Ectodermal cell (in vitro differentiated cells): Measurements from ENCODE around the gene CDC14B. TPM values are rescaled to one million over a fixed set of nuclear protein-coding genes. Genes with fewer than 3 reads are reported as not detected.
A peak's percentile ranks its signal among the peaks of the same experiment; 100 is the strongest.
"Not testable (repeated sequence)": the region's sequence is repeated elsewhere in the genome, so short reads cannot be mapped to it uniquely, and the experiment has no call there.

Experiments
- H3K27ac ChIP-seq: 2 replicates; pipeline ENCODE4 v1.7.0; 2013; ENCODE audit warnings: mild to moderate bottlenecking, low read depth, low read length; ENCODE audit not compliant: insufficient read depth, poor library complexity, severe bottlenecking
- H3K27me3 ChIP-seq: 2 replicates; pipeline ENCODE4 v1.7.0; 2013; ENCODE audit warnings: mild to moderate bottlenecking, low read length; ENCODE audit not compliant: insufficient read depth, control insufficient read depth, poor library complexity, severe bottlenecking
- H3K36me3 ChIP-seq: one replicate; pipeline ENCODE4 v1.7.0; 2013; ENCODE audit warnings: low read length; ENCODE audit not compliant: control insufficient read depth, insufficient read depth
- H3K4me1 ChIP-seq: one replicate; pipeline ENCODE4 v1.7.0; 2013; ENCODE audit warnings: low read length; ENCODE audit not compliant: control insufficient read depth, insufficient read depth
- H3K4me3 ChIP-seq: 2 replicates; pipeline ENCODE4 v1.7.0; 2013; ENCODE audit warnings: low read depth, low read length, control low read depth; ENCODE audit not compliant: insufficient read depth
- H3K9me3 ChIP-seq: 2 replicates; pipeline ENCODE4 v1.7.0; 2013; ENCODE audit warnings: mild to moderate bottlenecking, low read length, moderate library complexity; ENCODE audit not compliant: control insufficient read depth
- WGBS, 2 experiments: methylation state at CpG; one replicate each; pipeline ENCODE4 v1.1.7; 2013; ENCODE audit warnings: missing lambda C conversion rate in 2 of 2; 5-methylcytosine and 5-hydroxymethylcytosine counted together
- polyA plus RNA-seq, 4 experiments: library from polyadenylated mRNA; stranded (reverse); fragments of 50-300 nt; gene quantifications; one replicate each; pipeline ENCODE4 v1.2.3, GENCODE V29; 2013

The CDC14B gene
- 12.5 TPM for polyA plus RNA-seq (2013, experiment 1 of 4)
- polyA plus RNA-seq (2013, experiment 2 of 4) = 15.6 TPM
- polyA plus RNA-seq (2013, experiment 3 of 4) = 11.7 TPM
- 14.4 TPM for polyA plus RNA-seq (2013, experiment 4 of 4)

GRCh38 chr9:96619491-96620180 lies at the start of gene CDC14B:
Gene CDC14B (minus strand): TSS chr9:96619843. CDS start chr9:96619378, 465 bp downstream.
- Histone ChIP-seq H3K27me3 (peaks cover 36% of the 10 kb centered on the region), H3K4me3 (peak within 1 kb of the TSS; percentile 65), H3K4me1 (peaks cover 22% of the 10 kb centered on the region), H3K36me3 (no peaks in the 10 kb centered on the region), H3K27ac (peak within 1 kb of the TSS; percentile 39), H3K9me3 (no peaks in the 10 kb centered on the region)
- WGBS, 2 experiments = 0% methylated on average over 66 of the region's 66 CpGs

- H3K27me3 ChIP-seq = no peaks in the 10 kb centered on the region
- H3K27ac ChIP-seq = no peak overlapping the region
- no peaks in the 10 kb centered on the region for H3K9me3 ChIP-seq
- no peak overlapping the region for H3K4me3 ChIP-seq
- H3K36me3 ChIP-seq = no peaks in the 10 kb centered on the region
- no peaks in the 10 kb centered on the region for H3K4me1 ChIP-seq
- WGBS, 2 experiments = 94% methylated on average over 20 of the region's 20 CpGs
Observed at GRCh38 chr9:96668868-96669534, 49.4 kb upstream of the CDC14B start.

- no peak overlapping the region for H3K27ac ChIP-seq
- WGBS, 2 experiments = 92 to 94% methylated on average over 2 of the region's 2 CpGs
- H3K9me3 ChIP-seq = no peaks in the 10 kb centered on the region
- H3K27me3 ChIP-seq = no peaks in the 10 kb centered on the region
- no peak overlapping the region for H3K4me3 ChIP-seq
- H3K36me3 ChIP-seq = no peaks in the 10 kb centered on the region
- H3K4me1 ChIP-seq = no peaks in the 10 kb centered on the region
Observed at GRCh38 chr9:96667363-96667728, 47.7 kb upstream of the CDC14B start.

GRCh38 chr9:96666653-96667362 lies 47.2 kb upstream of the CDC14B start:
- not testable (repeated sequence) for H3K9me3 ChIP-seq, H3K27me3 ChIP-seq, H3K4me1 ChIP-seq, H3K27ac ChIP-seq, H3K4me3 ChIP-seq, H3K36me3 ChIP-seq
- WGBS, 2 experiments = 81 to 83% methylated on average over 15 of the region's 15 CpGs

- Histone ChIP-seq H3K27ac (no peak overlapping the region), H3K4me3 (no peak overlapping the region), H3K36me3 (no peaks in the 10 kb centered on the region), H3K4me1 (no peaks in the 10 kb centered on the region), H3K27me3 (no peaks in the 10 kb centered on the region), H3K9me3 (no peaks in the 10 kb centered on the region)
- WGBS, 2 experiments = 95 to 98% methylated on average over 6 of the region's 6 CpGs
Observed at GRCh38 chr9:96665789-96666188, 46.1 kb upstream of the CDC14B start.

- no peaks in the 10 kb centered on the region for H3K27me3 ChIP-seq
- WGBS, 2 experiments = 94 to 95% methylated on average over 19 to 20 of the region's 20 CpGs
- H3K4me3 ChIP-seq = no peak overlapping the region
- H3K36me3 ChIP-seq = no peaks in the 10 kb centered on the region
- no peak overlapping the region for H3K27ac ChIP-seq
- no peaks in the 10 kb centered on the region for H3K9me3 ChIP-seq
- H3K4me1 ChIP-seq = no peaks in the 10 kb centered on the region
Observed at GRCh38 chr9:96663506-96664120, 44.0 kb upstream of the CDC14B start.

GRCh38 chr9:96661711-96662110 lies 42.1 kb upstream of the CDC14B start:
- Histone ChIP-seq H3K36me3 (no peaks in the 10 kb centered on the region), H3K4me3 (no peak overlapping the region), H3K27ac (no peak overlapping the region), H3K9me3 (no peaks in the 10 kb centered on the region), H3K4me1 (no peaks in the 10 kb centered on the region), H3K27me3 (peaks cover 7% of the 10 kb centered on the region)
- WGBS, 2 experiments = 86 to 89% methylated on average over 4 of the region's 4 CpGs

- Histone ChIP-seq H3K4me1 (no peaks in the 10 kb centered on the region), H3K4me3 (no peak overlapping the region), H3K27me3 (peaks cover 13% of the 10 kb centered on the region), H3K27ac (no peak overlapping the region), H3K9me3 (no peaks in the 10 kb centered on the region), H3K36me3 (no peaks in the 10 kb centered on the region)
- 92 to 95% methylated on average over 7 of the region's 7 CpGs for WGBS, 2 experiments
Observed at GRCh38 chr9:96660692-96661248, 41.1 kb upstream of the CDC14B start.

GRCh38 chr9:96655198-96655851 lies 35.7 kb upstream of the CDC14B start, which contains the start of gene PRXL2C:
Gene PRXL2C (minus strand): TSS chr9:96655317. CDS start chr9:96655281, 36 bp downstream.
- WGBS, 2 experiments = 3 to 5% methylated on average over 55 to 56 of the region's 57 CpGs
- Histone ChIP-seq H3K9me3 (no peaks in the 10 kb centered on the region), H3K4me1 (no peaks in the 10 kb centered on the region), H3K27ac (peak within 1 kb of the TSS; percentile 67), H3K4me3 (peak within 1 kb of the TSS; percentile 68), H3K36me3 (no peaks in the 10 kb centered on the region), H3K27me3 (peaks cover 16% of the 10 kb centered on the region)
